Mesothelial cell of epicardium (in vitro differentiated cells): ENCODE measurements around the gene ACOT7. TPM values are rescaled to one million over a fixed set of nuclear protein-coding genes. Genes with fewer than 3 reads are reported as not detected.

Experiments
- DNase-seq, 2 experiments: peaks; one replicate each; pipeline ENCODE4 v3.0.0; 2021; ENCODE audit warnings: low spot score in 2 of 2; ENCODE audit not compliant: unreplicated experiment in 2 of 2
- H3K27ac Mint-ChIP-seq: 2 replicates; pipeline ENCODE4 v1.8.0; 2021; ENCODE audit warnings: mixed read lengths
- H3K27me3 Mint-ChIP-seq: 2 replicates; pipeline ENCODE4 v1.8.0; 2021; ENCODE audit warnings: low read depth, mixed read lengths
- H3K36me3 Mint-ChIP-seq: 2 replicates; pipeline ENCODE4 v1.8.0; 2021; ENCODE audit warnings: mixed read lengths
- H3K4me1 Mint-ChIP-seq: 2 replicates; pipeline ENCODE4 v1.8.0; 2021; ENCODE audit warnings: mixed read lengths
- H3K4me3 Mint-ChIP-seq: 2 replicates; pipeline ENCODE4 v1.8.0; 2021; ENCODE audit warnings: mild to moderate bottlenecking, moderate library complexity, mixed read lengths
- H3K9me3 Mint-ChIP-seq: 2 replicates; pipeline ENCODE4 v1.8.0; 2021; ENCODE audit warnings: mixed read lengths
- CTCF ChIP-seq: fragments of 200-600 bp; sonication (generic); IDR thresholded peaks from one replicate; pipeline ENCODE4 v1.5.0; 2021; ENCODE audit warnings: antibody characterized with exemption; ENCODE audit not compliant: unreplicated experiment
- total RNA-seq: library from RNA; stranded (reverse); gene quantifications from 3 replicates; pipeline ENCODE4 v1.2.1, GENCODE V29; 2021

The ACOT7 gene
- total RNA-seq, 1 donor from 2014 or later = 20.3 TPM

GRCh38 chr1:6266641-6267040, 126.9 kb downstream of the ACOT7 start:
- TF ChIP-seq CTCF = no peak
- H3K27me3 Mint-ChIP-seq = peaks cover 4% of the 10 kb centered on the region
- H3K36me3 Mint-ChIP-seq = no peaks in the 10 kb centered on the region
- H3K4me1 Mint-ChIP-seq = peaks cover 54% of the 10 kb centered on the region
- no peak for DNase-seq
- no peaks in the 10 kb centered on the region for H3K9me3 Mint-ChIP-seq
- H3K27ac Mint-ChIP-seq = no peak overlapping the region
- H3K4me3 Mint-ChIP-seq = no peak overlapping the region

DNA sequence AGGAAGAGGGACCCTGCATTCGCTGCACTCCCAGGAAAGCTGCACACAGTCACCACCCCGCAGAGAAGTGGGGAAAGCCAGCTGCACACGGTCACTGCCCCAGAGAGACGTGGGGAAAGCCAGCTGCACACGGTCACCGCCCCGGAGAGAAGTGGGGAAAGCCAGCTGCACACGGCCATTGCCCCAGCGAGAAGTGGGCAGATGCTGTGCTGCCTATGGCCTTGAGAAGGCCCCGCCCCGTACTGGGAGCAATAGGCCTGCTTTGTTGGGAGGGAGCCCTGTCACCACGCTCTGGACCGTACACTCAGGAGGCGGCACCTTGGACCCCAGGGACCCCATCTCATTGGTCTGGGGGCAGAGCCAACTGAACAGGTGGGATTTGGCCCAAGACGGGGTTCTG, 128.4 kb downstream of the ACOT7 start:
- no peaks in the 10 kb centered on the region for H3K36me3 Mint-ChIP-seq
- no peak for DNase-seq
- TF ChIP-seq CTCF = no peak
- peaks cover 7% of the 10 kb centered on the region for H3K27me3 Mint-ChIP-seq
- no peak overlapping the region for H3K27ac Mint-ChIP-seq
- no peak overlapping the region for H3K4me3 Mint-ChIP-seq
- peaks cover 40% of the 10 kb centered on the region for H3K4me1 Mint-ChIP-seq
- H3K9me3 Mint-ChIP-seq = no peaks in the 10 kb centered on the region

GRCh38 chr1:6263716-6264115, 129.9 kb downstream of the ACOT7 start:
- Mint-ChIP-seq H3K9me3 (no peaks in the 10 kb centered on the region), H3K27ac (no peak overlapping the region), H3K27me3 (peaks cover 19% of the 10 kb centered on the region), H3K4me3 (no peak overlapping the region), H3K4me1 (peaks cover 25% of the 10 kb centered on the region), H3K36me3 (no peaks in the 10 kb centered on the region)
- no peak for DNase-seq
- TF ChIP-seq CTCF = no peak

GRCh38 chr1:6262555-6263420, 130.8 kb downstream of the ACOT7 start:
- Mint-ChIP-seq H3K9me3 (no peaks in the 10 kb centered on the region), H3K4me1 (peaks cover 16% of the 10 kb centered on the region), H3K4me3 (no peak overlapping the region), H3K36me3 (no peaks in the 10 kb centered on the region), H3K27ac (peak overlapping the region; percentile 50), H3K27me3 (peaks cover 28% of the 10 kb centered on the region)
- DNase-seq = no peak
- TF ChIP-seq CTCF = no peak

DNA sequence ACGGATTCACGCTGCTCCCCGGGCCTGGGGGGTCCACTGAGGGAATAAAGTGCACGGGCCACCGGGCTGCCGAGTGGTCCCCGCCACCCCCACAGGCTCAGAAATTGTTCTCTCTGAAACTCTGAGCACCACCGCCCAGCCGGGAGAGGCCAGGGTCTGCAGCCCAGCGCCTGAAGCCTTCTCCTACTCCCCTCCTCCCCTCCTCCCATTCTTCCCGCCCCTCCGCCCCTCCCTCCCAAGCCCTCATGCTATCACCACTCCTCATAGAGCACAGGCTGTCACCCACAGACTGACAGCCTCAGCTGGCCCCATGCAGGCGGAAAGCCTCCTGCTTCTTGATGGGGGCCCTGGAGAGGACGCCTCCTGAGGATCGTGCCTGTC, 132.0 kb downstream of the ACOT7 start:
- Mint-ChIP-seq H3K27ac (peak overlapping the region; percentile 39), H3K4me1 (peaks cover 8% of the 10 kb centered on the region), H3K27me3 (peaks cover 39% of the 10 kb centered on the region), H3K9me3 (no peaks in the 10 kb centered on the region), H3K36me3 (no peaks in the 10 kb centered on the region), H3K4me3 (peak overlapping the region; percentile 65)
- no peak for TF ChIP-seq CTCF
- DNase-seq = no peak
